Measurements from ENCODE around the gene LMAN2L.

Gene LMAN2L

DNA sequence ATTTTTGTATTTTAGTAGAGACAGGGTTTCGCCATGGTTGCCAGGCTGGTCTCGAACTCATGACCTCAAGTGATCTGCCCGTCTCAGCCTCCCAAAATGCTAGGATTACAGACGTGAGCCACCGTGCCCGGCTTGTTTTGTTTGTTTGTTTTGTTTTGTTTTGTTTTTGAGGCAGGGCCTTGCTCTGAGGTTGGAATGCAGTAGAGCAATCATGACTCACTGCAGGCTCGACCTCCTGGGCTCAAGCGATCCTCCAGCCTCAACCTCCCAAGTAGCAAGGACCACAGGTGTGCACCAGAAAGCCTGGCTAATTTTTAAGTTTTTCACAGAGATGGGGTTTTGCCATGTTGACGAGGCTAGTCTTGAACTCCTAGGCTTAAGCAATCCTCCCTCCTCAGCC is 11.9 kb upstream of the LMAN2L start:
- TF ChIP-seq GATA3 (IDR thresholded peaks at IDR 0.05; ENCODE audit: low read depth, low read length), result no peak
- TF ChIP-seq GATA2 (IDR thresholded peaks at IDR 0.05; ENCODE audit: low read depth, low read length), result no peak

DNA sequence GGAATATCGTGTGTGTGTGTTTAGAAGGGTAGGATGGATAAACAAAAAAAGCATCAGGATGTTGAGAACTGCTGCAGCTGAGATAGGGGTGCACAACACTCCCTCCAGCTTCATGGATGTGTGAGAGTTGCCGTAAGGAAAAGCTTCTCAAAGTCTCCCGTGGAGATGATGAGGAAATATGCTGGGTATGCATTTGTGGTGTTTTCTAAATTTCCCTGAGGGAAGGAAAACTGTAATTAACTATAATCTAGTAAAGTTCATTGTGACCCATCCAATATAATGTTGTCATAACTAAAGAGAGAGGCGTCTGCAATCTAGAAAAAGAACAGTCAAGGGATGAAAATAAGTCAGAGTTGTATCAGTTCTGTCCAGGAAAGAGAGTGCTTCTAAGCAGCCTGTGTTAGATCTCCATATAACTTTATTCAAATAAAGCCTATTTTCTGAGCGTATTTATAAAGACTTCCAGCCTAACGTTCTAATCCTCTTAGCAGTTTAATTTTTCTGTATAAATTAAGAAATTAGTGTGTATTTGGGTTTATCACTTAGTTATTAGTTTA is 7.3 kb upstream of the LMAN2L start:
- TF ChIP-seq GATA3 (IDR thresholded peaks at IDR 0.05; ENCODE audit: low read depth, low read length) (no peak), GATA2 (IDR thresholded peaks at IDR 0.05; ENCODE audit: low read depth, low read length) (no peak)

DNA sequence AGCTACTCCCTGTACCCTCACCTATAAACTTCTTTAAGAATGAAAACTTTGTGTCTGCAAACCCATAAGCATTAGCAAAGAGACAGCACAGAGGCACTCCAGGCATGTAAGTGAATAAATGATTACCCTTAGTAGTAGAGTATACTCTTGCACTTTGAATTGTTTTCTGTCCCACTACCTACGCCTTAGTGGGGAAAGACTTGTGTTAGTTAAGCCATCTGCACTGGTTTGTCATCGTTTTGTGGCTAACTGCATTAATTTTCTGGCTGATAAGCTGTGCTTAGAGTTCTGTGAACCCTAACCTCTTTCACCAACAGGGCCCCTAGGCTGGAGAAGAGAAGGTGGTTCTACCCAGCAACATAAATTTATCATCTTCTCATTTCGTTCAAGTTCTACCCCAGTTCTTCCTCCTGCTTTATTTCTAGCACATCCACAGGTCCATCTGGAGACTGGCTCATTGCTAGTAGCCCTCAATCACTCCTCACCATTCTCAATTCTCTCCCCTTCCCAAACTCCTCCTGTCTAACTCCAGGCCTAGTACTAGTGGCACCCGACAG is 710 bp downstream of the LMAN2L start:
- TF ChIP-seq GATA3 (IDR thresholded peaks at IDR 0.05; ENCODE audit: low read depth, low read length), result no peak

DNA sequence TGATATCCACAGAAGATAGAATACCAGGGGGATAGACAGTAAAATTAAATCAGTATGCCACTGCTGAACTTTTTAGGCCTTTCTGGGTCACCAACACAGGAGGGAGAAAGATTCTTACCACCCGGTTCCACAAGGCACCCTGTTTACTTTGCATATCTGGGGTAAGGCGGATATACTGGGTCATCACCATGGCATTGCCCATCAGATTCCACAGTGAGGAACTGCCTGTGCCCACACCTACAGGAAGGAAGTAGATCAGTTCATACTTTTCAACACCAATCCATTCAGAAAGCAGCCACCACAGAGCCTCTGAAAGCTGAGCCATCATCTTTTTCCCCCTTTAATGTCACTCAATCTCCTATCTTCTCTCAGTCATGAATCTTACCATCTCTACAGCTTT is 2.0 kb downstream of the LMAN2L start:
- no peak for TF ChIP-seq GATA3 (IDR thresholded peaks at IDR 0.05; ENCODE audit: low read depth, low read length)
- no peak for TF ChIP-seq GATA2 (IDR thresholded peaks at IDR 0.05; ENCODE audit: low read depth, low read length)

DNA sequence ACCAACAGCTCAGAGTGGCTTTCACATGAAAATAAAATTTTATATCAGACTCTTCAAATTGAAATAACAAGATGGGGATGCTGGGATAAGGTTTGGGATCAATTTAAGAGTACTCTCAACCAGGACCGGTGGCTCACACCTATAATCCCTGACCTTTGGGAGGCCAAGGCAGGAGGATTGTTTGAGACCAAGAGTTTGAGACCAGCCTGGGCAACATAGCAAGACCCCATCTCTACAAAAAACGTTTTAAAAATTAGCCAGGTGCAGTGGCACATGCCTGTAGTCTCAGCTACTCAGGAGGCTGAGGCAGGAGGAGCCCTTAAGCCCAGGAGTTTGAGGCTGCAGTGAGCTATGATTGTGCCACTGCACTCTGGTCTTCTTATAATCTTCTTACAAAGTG is 2.6 kb downstream of the LMAN2L start:
- TF ChIP-seq GATA2 (IDR thresholded peaks at IDR 0.05; ENCODE audit: low read depth, low read length) (no peak), GATA3 (IDR thresholded peaks at IDR 0.05; ENCODE audit: low read depth, low read length) (no peak)

DNA sequence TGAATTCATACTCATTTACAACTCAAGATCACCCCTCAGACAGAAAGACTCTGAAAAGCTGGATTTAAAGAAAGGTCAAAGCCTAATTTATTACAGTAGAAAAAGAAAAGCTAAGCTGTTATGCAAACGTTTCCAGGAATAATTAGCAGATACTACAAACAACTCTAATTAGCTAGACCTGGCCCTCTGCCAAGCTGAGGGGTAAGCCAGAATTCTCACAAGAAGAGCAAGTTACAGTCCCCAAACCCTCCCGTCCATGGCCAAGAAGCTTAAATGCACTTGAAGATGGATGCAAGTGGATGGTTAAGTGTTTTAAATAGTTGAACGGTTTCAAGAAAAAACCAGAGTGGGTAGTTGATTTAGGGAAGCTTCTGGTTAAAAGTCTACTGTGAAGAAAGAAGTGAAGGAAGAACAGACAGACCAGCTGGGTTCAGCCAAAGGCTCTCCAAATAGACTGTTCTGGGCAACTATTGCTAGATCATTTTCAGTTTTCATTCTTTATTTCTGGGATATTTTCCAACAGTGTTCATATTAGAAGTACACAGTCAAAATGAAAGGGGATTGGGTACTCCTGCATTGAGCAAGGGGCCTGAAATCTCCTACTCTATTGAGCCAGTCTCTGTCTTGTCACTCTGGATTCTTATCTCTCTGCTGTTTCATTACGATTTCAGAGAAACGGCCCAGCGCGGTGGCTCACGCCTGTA is 4.8 kb downstream of the LMAN2L start:
- TF ChIP-seq GATA2 (IDR thresholded peaks at IDR 0.05; ENCODE audit: low read depth, low read length) (no peak), GATA3 (IDR thresholded peaks at IDR 0.05; ENCODE audit: low read depth, low read length) (no peak)

DNA sequence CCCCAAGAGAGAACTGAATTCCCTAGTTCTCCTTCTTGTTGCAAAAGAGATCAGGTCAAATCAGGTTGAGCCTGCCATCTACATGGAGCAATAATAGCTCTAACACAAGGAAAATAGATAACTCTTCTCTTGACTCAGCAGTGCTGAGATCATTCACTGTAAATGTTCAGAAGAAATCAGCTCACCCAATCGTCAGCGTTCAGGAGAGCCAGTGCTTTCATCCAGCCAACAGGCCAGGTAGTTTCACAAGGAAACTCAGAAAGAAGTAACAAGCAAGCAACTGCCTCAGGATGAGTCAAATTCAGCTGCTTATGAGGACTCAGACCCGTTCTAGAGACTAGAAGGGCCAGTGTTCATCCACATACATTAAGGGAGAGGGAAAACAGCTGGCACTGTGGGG is 5.9 kb downstream of the LMAN2L start:
- no peak for TF ChIP-seq GATA2 (IDR thresholded peaks at IDR 0.05; ENCODE audit: low read depth, low read length)
- TF ChIP-seq GATA3 (IDR thresholded peaks at IDR 0.05; ENCODE audit: low read depth, low read length), result no peak

DNA sequence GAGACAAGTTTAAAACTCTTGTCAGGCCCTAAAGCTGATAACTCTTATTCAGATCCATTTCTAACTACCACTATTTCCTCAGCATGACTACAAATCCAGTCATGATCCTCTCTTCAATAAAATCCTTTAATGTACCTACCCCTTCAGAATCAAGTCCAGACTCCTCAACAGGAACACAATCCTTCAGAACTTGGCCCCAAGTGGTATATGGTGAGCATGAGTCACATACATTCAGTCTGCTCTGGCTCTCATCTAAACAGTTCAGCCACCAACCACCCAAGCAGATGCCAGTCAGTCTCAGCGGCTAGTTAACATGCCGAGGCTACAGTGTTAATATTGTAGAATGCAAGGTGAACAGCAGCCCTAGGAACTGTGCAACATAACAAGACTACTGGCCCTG is 9.7 kb downstream of the LMAN2L start:
- TF ChIP-seq GATA2 (IDR thresholded peaks at IDR 0.05; ENCODE audit: low read depth, low read length) (no peak), GATA3 (IDR thresholded peaks at IDR 0.05; ENCODE audit: low read depth, low read length) (no peak)

DNA sequence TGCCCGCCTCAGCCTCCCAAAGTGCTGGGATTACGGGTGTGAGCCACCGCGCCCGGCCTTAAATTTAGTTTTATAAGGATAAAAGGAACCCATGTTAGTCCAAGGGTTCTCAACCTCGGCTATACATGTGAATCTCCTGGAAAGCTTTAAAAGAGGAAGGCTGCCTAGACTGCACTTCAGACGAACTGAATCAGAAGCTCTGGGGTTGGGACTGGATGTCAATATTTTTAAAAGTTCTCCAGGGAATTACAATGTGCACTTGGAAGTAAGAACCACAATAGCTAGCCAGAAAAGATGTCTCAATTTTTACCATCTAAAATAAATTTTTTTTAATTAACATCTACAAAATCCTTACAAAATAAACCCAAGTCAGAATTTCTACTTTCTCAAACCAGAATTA is 10.1 kb downstream of the LMAN2L start:
- TF ChIP-seq GATA2 (IDR thresholded peaks at IDR 0.05; ENCODE audit: low read depth, low read length) (no peak), GATA3 (IDR thresholded peaks at IDR 0.05; ENCODE audit: low read depth, low read length) (no peak)

DNA sequence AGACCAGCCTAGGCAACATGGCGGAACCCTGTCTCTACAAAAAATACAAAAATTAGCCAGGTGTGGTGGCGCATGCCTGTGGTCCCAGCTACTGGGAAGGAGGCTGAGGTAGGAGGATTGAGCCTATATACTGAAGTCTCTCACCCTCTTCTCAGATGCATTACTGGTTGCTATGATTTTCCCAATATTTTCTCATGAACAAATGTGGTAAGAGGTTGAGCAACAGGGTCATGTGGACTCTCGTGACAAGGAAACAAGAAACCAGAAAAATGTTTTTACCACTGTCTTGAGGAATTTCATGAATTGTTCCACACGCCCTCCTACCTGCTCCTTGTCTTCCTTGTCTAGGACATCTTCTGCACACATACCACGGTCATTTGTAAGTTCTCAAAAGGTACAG is 12.4 kb downstream of the LMAN2L start:
- no peak for TF ChIP-seq GATA2 (IDR thresholded peaks at IDR 0.05; ENCODE audit: low read depth, low read length)
- no peak for TF ChIP-seq GATA3 (IDR thresholded peaks at IDR 0.05; ENCODE audit: low read depth, low read length)

DNA sequence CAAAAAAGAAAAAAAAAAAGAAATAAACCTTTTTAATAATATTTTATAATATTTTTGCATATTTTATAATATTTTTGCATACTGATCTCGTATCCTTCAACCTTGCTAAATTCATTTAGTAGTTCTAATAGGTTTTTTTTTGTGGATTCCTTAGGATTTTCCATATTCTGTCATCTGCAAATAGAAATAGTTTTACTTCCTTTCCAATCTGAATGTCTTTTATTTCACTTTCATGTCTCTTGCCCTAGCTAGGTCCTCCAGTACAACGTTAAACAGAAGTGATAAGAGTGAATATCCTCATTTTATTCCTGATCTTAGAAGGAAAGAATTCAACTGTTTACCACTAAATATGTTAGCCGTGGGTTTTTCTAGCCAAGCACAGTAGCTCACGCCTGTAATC is 13.7 kb downstream of the LMAN2L start:
- TF ChIP-seq GATA2 (IDR thresholded peaks at IDR 0.05; ENCODE audit: low read depth, low read length) (no peak), GATA3 (IDR thresholded peaks at IDR 0.05; ENCODE audit: low read depth, low read length) (no peak)

DNA sequence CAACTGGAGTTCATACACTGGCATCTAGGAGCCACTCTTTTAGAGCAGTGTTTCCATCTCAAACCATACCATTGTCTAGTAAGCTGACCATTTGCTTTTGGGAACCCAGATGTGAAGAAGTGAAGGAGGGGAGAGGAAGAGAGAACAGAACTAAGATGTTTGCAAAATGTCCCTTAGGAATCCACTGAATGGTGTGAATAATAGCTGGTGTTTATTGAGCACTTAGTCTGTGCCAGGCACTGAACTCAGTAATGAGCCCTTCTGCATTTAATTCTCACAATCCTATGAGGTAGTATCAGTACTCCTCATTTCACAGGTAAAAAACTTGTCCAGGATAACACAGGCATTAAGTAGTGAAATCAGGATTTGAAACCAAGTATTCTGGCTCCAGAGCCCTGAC is 23.5 kb downstream of the LMAN2L start:
- no peak for TF ChIP-seq GATA2 (IDR thresholded peaks at IDR 0.05; ENCODE audit: low read depth, low read length)
- no peak for TF ChIP-seq GATA3 (IDR thresholded peaks at IDR 0.05; ENCODE audit: low read depth, low read length)

DNA sequence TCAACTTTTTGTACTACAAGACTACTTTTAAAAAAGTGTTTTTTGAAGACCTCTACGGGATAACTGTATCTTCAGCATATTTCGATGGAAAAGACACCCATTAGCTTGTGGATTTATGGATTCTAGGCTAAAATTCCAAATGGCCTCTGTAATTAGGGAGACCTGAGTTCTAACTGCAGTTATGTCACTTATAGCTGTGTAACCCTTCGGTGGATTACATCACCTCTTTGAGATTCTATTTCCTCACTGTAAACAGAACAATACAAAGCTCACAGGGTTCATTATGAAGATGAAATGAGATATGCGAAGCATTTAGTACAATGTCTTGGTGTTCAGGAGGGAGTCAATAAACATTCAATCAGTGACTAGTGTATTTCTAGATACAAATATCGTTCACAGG is 24.2 kb downstream of the LMAN2L start:
- no peak for TF ChIP-seq GATA2 (IDR thresholded peaks at IDR 0.05; ENCODE audit: low read depth, low read length)
- TF ChIP-seq GATA3 (IDR thresholded peaks at IDR 0.05; ENCODE audit: low read depth, low read length), result no peak

DNA sequence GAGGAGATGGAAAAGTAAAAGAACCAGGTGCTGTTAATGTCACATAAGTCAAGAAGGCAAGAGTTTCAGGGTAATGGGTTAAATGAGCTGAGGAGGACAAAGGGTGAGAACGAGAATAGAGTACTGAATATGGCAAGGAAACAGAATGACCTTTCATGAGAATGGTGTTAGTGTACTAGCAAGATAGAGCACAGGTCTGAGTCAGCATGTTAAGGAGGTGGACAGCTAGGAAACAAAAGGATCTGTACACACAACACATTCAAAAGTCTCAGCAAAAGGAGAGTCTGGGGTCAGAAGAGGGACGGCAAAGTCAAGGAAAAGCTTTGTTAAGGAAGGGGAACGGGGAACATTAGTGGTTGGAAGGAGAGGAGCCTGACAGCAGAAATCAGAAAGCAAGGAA is 28.9 kb downstream of the LMAN2L start:
- no peak for TF ChIP-seq GATA2 (IDR thresholded peaks at IDR 0.05; ENCODE audit: low read depth, low read length)
- no peak for TF ChIP-seq GATA3 (IDR thresholded peaks at IDR 0.05; ENCODE audit: low read depth, low read length)

DNA sequence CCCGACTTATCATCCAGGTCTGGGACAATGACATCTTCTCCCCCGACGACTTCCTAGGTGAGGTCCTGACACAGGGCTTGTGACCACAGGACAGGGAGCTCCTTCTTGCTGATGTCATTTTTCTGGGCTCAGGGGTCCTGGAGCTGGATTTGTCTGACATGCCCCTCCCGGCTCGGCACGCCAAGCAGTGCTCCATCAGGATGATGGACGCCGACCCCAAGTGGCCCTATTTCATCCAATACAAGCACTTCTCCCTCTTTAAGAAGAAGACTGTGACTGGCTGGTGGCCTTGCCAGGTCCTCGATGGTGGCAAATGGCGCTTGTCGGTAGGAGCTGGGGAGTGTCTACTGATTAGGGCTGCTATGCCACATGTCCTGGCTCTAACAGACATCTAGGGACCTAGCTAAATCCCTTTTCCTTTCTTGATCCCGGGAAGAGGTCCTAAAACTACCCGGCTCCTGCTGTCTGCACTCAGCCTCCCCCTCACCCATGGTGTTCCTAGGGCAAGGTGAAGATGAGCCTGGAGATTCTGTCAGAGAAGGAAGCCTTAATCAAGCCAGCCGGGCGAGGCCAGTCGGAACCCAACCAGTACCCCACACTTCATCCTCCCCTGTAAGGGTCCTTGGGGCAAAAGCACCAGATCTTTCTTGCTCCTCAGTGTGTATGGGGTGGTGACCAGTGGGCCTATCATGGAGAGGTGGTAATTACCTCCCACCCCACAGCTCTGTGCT is 36.7 kb downstream of the LMAN2L start:
- TF ChIP-seq GATA2 (IDR thresholded peaks at IDR 0.05; ENCODE audit: low read depth, low read length), result no peak
- TF ChIP-seq GATA3 (IDR thresholded peaks at IDR 0.05; ENCODE audit: low read depth, low read length), result no peak

Measured in SH-SY5Y (cell line).